RWPE2 (cell line): ENCODE data around the gene BEAN1.

ENCODE experiments used
- ATAC-seq: fragments of 200-7000 bp; cut with Tn5 transposase; 3 replicates; pipeline ENCODE4 v1.9.1; 2021; ENCODE audit warnings: low read depth
- DNase-seq: peaks from one replicate; pipeline ENCODE4 v3.0.0-alpha.2; 2020; ENCODE audit warnings: low spot score
- H3K27ac ChIP-seq: fragments of 450-650 bp; 2 replicates; pipeline ENCODE4 v1.5.1; 2017; ENCODE audit warnings: mild to moderate bottlenecking; ENCODE audit not compliant: poor library complexity, severe bottlenecking
- H3K27me3 ChIP-seq: fragments of 250-450 bp; sonication (Bioruptor Pico); 2 replicates; pipeline ENCODE4 v1.5.1; 2021; ENCODE audit warnings: mild to moderate bottlenecking, moderate library complexity; ENCODE audit not compliant: insufficient read depth, poor library complexity, severe bottlenecking
- H3K36me3 ChIP-seq: fragments of 250-450 bp; sonication (Bioruptor Pico); 2 replicates; pipeline ENCODE4 v1.5.1; 2020; ENCODE audit warnings: low read depth, mild to moderate bottlenecking, moderate library complexity
- H3K4me1 ChIP-seq: fragments of 250-450 bp; sonication (Bioruptor Pico); 2 replicates; pipeline ENCODE4 v1.5.1; 2021; ENCODE audit warnings: mild to moderate bottlenecking, moderate library complexity; ENCODE audit not compliant: insufficient read depth, poor library complexity, severe bottlenecking
- H3K4me3 ChIP-seq: fragments of 250-450 bp; sonication (Bioruptor Pico); 2 replicates; pipeline ENCODE4 v1.5.1; 2021; ENCODE audit warnings: mild to moderate bottlenecking, moderate library complexity; ENCODE audit not compliant: severe bottlenecking
- H3K9me3 ChIP-seq: fragments of 250-450 bp; sonication (Bioruptor Pico); 2 replicates; pipeline ENCODE4 v1.5.1; 2021; ENCODE audit warnings: mild to moderate bottlenecking, moderate library complexity; ENCODE audit not compliant: severe bottlenecking
- TF ChIP-seq, protein P1 (sequence below): fragments of 450-650 bp; IDR thresholded peaks from one replicate; pipeline ENCODE4 v1.5.1; 2017; ENCODE audit warnings: mild to moderate bottlenecking, moderate library complexity; ENCODE audit not compliant: poor library complexity, severe bottlenecking

Gene BEAN1

DNA sequence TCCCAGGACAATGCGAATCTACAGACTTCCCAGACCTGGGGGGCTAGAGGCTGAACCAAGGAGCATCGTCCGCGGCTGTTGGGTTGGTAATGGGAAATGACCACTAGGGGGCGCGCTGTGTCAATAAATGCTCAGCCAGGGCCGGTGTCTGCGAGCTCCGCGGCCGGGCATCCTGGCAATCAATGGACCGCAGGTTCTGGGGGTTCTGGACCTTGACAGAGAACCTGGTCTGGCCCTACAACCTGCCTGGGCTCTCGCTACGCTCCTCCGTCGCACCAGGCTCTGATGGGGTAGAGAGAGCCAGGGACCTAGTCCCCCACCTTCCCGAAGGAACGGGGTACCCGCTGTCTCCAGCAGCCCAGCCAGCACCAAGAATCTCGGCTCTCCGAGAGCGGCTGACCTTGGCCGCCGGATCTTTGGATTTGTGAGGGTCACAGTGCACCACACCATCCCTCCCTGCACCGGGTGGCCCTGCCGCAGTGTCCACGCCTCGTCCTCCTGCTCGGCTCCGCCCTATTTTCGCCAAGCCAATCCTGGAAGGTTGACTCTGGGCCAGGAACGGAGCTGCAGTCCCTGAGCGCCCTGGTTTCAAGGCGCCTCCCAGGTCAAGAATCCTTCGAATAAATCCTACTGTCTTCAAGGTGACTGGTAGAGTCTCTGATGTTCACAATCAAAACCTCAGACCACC is 20.4 kb upstream of the BEAN1 start:
- ATAC-seq (peak; percentile 55), DNase-seq (no peak)
- TF ChIP-seq, protein P1, sequence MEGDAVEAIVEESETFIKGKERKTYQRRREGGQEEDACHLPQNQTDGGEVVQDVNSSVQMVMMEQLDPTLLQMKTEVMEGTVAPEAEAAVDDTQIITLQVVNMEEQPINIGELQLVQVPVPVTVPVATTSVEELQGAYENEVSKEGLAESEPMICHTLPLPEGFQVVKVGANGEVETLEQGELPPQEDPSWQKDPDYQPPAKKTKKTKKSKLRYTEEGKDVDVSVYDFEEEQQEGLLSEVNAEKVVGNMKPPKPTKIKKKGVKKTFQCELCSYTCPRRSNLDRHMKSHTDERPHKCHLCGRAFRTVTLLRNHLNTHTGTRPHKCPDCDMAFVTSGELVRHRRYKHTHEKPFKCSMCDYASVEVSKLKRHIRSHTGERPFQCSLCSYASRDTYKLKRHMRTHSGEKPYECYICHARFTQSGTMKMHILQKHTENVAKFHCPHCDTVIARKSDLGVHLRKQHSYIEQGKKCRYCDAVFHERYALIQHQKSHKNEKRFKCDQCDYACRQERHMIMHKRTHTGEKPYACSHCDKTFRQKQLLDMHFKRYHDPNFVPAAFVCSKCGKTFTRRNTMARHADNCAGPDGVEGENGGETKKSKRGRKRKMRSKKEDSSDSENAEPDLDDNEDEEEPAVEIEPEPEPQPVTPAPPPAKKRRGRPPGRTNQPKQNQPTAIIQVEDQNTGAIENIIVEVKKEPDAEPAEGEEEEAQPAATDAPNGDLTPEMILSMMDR: peak; percentile 91
- Histone ChIP-seq H3K27me3 (no peaks in the 10 kb centered on the region), H3K36me3 (no peaks in the 10 kb centered on the region), H3K4me3 (peak overlapping the region; percentile 38), H3K9me3 (no peaks in the 10 kb centered on the region), H3K4me1 (peaks cover 29% of the 10 kb centered on the region), H3K27ac (peak overlapping the region; percentile 97)

DNA sequence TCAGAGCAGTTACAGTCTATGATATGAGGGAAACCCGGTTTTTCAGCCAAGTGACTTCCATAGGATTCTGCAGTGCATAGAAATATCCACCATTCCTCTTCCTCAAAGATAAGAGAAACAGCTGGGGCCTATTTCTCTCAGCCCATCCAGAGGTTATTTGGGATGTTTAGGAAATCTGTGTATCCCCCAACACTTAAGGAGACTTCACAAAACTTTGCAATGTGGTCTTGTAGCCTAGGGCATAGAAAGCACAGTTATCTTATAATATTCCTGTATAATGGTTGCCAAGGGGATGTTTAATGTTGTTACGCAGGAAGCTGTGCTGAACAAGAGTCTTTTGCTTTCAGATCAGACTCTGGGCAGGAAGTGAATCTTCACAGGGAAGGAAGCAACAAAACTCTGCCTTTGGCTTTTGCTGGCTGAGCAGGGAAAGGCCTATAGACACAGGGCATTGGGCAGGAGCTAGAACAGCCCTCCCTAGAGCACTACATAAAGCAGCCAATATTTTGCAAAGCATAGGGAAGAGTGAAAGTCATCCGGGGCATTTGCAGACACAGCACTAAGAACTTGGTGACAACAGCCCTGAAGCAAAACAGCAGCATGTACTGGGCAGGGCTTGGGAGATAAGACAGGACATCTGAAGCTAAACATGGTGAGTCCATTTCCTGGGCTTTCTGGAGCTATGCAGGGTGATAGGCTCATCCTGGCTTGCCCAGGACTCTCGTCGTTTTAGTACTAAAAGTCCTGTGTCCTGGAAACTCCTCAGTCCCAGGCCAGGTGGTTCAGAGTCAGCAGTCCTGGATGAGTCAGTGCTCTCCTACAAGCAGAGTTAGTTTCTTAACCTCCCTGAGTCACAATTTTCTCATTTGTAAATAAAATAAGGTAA is 18.7 kb upstream of the BEAN1 start:
- H3K27ac ChIP-seq: peak overlapping the region; percentile 97
- H3K4me3 ChIP-seq: peak overlapping the region; percentile 4
- H3K36me3 ChIP-seq: no peaks in the 10 kb centered on the region
- peaks cover 29% of the 10 kb centered on the region for H3K4me1 ChIP-seq
- H3K9me3 ChIP-seq: no peaks in the 10 kb centered on the region
- DNase-seq (no peak), ATAC-seq (peak; percentile 91)
- TF ChIP-seq, protein P1: no peak
- H3K27me3 ChIP-seq: no peaks in the 10 kb centered on the region

DNA sequence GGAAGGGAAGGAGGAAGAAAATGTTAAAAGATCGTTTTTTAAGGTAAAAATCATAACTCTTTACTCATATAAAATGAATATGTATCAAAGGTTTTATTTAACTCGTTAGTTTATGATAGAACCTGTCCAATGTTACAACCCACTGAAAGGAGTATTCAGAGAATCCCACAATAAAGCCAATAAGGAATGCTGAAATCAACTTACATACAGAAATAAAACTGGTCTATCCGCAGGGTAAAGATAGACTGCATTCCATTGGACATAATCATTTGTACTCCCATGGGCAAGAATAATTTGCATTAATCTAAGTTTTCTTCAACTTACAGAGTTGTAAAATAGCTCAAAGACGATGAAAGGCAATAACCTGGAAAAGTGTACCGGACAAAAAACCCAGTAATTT is 17.9 kb upstream of the BEAN1 start:
- peak; percentile 56 for ATAC-seq
- H3K27ac ChIP-seq: peak overlapping the region; percentile 97
- no peaks in the 10 kb centered on the region for H3K36me3 ChIP-seq
- TF ChIP-seq, protein P1: no peak
- no peaks in the 10 kb centered on the region for H3K27me3 ChIP-seq
- H3K9me3 ChIP-seq: no peaks in the 10 kb centered on the region
- DNase-seq: no peak
- H3K4me3 ChIP-seq: peak overlapping the region; percentile 4
- peaks cover 29% of the 10 kb centered on the region for H3K4me1 ChIP-seq

DNA sequence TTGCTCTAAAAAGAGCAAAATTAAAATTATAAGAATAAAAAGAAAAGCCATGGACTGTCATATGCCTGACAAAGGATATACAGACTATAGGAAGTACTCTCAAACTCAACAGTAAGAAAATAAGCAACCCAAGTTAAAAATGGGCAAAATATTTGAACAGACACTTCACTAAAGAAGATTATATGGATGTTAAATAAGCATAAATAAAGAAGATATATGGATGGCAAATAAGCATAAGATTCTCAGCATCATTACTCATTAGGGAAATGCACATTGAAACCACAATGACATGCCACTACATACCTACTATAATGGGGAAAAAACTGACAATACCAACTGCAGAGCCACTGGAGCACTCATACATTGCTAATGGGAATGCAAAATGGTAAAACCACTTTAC is 14.9 kb upstream of the BEAN1 start:
- Histone ChIP-seq H3K4me1 (peaks cover 26% of the 10 kb centered on the region), H3K27me3 (no peaks in the 10 kb centered on the region), H3K36me3 (no peaks in the 10 kb centered on the region), H3K27ac (no peak overlapping the region), H3K4me3 (no peak overlapping the region), H3K9me3 (peaks cover under 1% of the 10 kb centered on the region)
- TF ChIP-seq, protein P1: no peak
- DNase-seq (no peak), ATAC-seq (no peak)

DNA sequence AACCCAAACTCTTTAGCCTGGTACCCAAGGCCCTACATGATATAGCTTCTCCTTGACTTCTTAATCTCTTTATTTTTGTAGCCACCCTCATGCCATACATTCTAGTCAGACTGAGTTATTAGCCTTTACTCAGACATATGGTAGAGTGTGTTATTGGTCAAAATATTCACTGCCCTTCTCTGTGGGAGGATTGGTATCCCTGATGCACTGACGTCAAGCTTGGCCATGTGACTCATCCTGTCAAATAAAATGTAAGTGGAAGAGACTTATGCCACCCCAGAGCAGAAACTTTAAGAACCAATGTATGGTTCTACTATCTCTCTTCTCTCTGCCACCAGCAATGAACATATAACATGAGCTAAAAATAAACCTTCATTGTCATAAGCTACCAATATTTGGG is 12.2 kb upstream of the BEAN1 start:
- Histone ChIP-seq H3K36me3 (no peaks in the 10 kb centered on the region), H3K4me1 (peaks cover under 1% of the 10 kb centered on the region), H3K4me3 (no peak overlapping the region), H3K27me3 (no peaks in the 10 kb centered on the region), H3K27ac (no peak overlapping the region), H3K9me3 (peaks cover 2% of the 10 kb centered on the region)
- ATAC-seq: 0 out of 3 replicates have a peak, but pooled peaks have one; percentile 29
- TF ChIP-seq, protein P1: no peak
- no peak for DNase-seq
